Islet of Langerhans (tissue), 1 donor: ENCODE results near the gene MAN1A2.

Experiments used
- FAIRE-seq: peaks from one replicate; lab custom pipeline; 2011; peaks lifted over from hg19 to GRCh38; lab: Jason Lieb, UNC

The MAN1A2 gene

DNA sequence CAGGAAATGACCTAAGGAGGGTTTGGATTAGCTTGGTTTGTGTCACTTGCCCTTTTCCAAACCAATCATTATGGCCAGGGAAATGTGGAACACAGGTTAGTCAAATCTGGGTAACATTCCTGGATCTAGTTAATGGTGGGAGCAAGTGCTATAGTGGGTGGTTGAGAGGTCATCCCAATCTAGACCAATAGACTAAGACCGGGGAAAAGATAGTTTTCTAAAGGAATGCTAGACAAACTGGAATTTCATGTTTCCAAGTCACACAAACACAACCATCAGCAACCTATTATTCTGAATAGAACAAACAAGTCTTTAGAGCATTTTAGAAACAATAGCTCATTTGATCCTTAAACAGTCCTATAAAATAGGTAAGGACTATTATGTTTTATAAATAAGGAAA is 4.3 kb upstream of the MAN1A2 start:
- no peak for FAIRE-seq

DNA sequence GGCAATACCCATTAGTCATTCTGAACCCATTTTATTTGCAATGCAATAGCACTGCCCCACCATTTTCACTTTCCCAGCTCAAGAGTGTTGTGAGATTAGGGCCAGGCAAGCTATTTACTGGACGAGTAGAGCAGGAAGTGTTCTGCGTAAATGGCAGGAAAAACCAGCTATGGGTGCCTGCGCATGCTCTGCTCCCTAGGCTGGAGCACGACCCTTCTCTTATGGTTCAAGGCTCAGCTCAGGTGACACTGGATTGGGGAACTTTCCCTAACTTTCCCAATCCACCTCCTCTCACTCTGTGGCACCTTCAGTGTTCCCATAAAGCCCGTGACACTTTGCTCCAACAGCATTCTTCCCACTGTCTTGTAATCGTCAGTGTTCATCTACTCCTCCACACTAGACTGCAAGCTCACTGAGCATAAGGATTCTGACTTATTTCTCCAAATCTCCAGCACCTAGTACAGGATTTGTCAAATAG is 3.6 kb upstream of the MAN1A2 start:
- FAIRE-seq, result no peak

DNA sequence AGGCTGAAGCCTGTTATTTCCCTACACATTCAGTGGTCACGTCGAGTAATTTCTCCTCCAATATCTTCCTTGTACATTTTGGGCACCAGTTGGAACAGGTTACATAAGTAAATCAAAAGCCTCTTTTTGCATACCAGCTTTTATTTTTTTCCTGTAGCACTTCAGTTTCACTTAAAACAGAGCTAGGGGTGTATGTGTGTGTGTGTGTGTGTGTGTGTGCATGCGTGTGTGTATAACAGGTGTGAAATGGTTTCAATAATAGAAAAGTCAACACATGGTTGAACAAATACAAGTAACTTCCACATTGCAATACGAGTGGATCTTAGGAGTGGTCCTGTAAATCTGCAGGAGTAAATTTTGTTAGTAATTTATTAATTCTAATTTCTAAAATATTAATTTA is 3.0 kb upstream of the MAN1A2 start:
- FAIRE-seq, result no peak

DNA sequence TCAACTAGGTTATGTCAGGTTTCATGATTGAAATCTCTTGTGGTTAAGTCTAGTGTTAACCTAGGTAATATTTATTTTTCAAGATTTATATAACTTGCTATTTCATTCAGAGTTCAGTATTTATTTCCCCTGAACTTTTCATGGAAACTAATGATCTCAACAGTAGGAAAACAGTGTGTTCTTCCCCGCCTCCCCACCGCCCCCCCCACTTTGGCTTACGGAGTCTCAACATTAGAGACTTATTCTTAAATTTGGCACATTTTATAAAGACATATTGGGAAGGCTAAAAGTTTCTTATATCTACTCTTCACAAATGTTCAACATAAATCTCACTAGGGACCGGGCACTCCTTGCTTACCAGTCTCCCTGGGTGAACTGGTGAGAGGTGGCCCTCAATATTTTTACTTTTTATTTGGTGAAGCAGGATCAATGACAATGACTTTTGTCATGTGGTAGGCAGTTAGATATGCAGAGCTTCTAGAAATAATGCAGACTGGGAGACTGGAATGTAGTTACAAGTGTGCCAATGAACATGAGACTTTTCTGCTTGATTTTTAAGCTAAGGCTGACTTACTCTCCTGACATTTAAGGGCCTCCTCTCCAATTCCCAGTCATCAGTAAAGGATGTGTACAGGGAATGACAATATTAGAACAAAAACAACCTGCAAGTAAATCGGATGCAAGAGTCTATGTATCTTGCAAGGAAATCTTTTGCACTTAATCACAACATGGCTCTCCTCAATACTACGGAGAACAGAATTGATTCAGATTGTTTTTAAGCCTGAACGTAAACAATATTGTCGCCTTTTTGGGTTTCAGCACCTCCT is 1.7 kb upstream of the MAN1A2 start:
- no peak for FAIRE-seq

DNA sequence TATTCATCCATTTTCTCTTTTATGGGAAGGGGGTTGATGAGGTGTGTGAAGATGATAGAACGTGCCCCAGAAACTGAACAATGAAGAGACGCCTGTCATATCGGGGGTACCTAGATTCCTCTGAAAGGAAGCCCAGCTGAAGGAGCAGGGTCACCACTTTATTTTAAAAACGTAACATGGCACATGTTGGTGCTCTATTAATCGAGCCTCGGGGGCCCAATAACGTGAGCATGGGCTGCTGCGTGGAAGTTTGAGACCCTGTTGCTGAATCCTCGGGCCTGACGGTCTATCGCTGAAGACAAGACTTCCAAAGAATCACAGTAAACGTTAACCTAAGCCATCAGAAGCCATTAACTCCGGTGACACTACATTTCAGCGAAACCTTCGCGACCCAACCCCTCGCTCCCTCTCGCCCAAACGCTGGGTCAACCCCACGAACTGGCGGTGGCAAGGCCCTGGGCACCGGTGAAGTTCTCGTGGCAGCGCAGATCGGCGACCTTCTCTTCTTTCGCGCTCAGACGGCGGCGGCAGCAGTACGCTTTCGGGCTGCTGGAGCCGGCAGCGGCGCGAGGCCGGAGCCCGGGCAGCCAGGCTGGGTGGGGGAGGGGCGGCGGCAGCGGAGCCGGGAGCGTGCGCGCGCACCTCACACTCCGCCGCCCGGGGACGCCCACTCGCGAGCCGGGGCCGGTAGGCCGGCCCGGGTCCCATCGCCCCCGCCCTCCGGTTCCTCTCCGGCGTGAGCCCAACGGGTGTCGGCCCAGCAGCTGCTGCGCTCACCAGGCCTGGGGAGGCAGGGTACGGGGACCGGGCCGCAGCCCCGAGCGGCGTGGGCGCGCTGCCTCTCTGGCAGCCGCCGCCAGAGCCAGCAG is 838 bp upstream of the MAN1A2 start:
- FAIRE-seq, result no peak

DNA sequence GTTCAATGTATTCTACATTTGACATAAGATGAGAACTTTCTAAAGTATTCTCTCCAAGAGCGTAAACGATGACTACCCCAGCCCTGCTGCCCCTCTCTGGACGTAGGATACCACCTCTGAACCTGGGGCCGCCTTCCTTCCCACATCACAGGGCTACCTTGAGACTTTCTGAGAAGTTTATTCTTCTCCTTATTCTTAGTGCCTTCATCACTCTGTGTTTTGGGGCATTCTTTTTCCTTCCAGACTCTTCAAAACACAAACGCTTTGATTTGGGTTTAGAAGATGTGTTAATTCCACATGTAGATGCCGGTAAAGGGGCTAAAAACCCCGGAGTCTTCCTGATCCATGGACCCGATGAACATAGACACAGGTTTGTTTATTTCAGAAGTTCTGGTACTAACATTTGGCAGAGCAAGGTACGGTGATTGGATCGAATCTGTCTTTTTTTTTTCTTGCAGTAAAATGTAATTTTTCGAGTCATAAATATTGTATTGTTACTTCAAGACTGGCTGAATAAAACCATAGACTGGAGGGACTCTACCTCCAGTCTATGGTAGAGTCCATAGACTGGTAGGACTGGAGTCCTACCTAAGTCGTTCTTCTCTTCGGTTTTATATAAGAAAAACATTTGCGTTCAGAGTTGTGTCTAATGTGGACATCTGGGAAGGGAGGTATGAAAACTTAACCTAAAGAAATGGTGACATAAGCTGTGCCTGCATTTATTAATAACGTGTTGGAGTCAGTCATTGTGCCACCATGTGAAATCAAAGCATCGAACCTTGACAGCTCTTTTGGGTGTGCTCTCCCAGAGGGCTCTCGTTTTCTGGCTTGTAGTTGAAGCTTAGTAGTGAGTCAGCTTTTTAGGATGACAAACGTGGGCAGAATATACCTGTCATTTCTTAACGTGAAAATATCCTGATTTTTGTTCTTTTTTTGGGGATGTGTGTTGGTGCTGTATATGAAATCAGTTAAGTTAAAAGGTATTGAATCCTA is 1.2 kb downstream of the MAN1A2 start:
- no peak for FAIRE-seq

DNA sequence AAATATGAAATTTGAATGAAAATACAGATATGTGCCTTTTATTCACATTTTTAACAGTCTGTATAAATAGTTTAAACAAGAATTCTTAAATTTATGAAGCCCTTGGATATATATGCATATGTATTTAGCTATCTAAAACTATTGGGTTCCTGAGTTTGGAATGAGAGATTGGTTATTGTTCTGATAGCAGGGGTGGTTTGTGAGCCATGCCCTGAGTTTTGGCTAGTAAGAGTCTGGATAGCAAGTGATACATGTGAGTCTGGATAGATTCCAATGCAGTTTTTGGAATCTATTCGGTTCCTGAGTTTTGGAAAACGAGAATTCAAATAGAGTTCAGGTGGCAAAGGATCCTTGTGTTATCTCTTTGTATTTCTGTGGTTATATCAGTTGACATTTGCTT is 2.8 kb downstream of the MAN1A2 start:
- no peak for FAIRE-seq

DNA sequence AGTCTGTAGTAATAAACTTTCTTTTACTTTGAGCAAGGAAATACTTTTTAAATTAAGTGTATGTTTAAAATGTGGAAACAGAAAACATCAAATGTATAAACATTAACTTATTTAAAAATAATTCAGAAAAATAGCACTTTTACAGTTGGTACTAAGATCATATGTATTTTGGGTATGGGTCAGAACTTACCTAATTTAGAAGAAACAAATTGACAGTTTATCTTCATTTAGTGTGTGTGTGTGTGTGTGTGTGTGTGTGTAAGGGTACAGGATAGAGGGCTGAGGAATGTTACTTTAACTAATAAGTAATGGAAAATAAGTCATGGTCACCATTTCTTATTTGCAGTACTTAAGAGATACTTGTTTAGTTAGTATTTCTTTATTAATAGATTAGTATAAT is 3.3 kb downstream of the MAN1A2 start:
- no peak for FAIRE-seq

DNA sequence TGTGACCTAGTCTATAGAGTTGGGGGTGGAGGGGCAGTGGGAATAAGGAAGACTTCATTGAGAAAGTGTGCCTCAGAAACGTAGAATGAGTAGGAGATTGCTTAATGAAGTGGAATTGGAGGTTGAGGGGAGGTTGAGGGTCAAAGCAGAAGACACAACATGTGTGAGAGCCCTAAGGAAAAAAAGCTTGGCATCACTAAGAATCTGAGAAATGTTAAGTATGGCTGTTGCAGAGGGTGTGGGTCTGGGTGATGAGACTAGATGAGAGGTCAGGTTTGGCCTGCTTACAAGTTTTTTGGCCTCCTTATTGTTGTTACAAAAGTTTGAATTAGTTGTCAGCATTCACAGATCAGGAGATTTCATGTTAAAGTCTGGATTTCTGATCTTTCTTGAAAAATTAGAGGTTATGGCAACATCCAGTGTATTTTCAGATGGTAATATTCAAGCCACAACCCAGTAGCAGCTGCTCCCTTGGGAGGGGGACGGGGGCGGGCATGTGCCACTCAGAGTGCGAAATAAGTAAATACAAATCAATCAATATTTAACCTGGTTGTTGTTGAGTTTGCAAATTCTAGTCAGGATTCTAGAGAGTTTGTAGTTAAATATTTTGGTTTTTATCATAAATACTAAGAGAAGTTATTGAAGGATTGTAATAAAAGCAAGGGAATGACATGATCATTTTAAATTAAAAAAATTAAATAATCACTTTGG is 4.3 kb downstream of the MAN1A2 start:
- no peak for FAIRE-seq

DNA sequence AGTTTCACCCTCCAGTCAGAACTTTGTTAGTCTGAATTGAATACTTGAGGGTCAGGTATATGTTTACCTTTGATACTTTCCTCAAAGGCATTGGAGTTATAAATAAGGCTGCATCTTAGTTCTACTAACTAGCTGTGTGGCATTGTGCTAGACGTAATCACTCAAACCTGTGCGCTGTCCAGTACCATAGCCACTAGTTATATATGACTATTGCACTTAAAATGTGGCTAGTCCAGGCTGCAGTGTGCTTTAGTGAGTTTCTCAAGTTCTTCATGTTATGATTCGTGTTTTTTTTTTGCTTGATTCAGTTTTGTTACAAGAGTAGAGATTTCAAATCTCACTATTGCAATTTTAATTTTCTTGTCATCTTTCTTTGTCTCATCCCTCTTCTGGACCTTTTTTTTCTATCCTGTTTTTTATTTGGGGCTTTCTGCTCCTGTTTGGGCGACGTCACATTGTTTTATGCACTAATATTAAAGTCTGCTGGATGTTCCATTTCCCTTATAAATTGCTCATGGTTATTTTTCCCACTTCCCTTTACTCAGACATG is 5.7 kb downstream of the MAN1A2 start:
- FAIRE-seq, result no peak

DNA sequence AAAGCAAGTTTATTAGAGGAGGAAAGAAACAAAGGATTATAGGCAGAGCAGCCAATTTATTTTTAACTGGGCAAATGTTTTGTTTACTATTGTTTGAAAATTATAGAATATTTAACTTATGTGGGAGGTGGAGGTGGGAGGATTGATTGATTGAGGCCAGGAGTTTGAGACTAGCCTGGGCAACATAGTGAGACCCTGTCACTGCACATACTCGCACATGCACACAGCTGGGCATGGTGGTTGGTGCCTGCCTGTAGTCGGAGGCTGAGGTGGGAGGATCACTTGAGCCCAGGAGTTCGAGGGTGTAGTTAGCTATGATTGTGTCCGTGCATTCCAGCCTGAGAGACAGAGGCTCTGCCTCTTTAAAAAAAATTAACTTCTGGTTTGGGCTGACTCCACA is 6.7 kb downstream of the MAN1A2 start:
- no peak for FAIRE-seq

DNA sequence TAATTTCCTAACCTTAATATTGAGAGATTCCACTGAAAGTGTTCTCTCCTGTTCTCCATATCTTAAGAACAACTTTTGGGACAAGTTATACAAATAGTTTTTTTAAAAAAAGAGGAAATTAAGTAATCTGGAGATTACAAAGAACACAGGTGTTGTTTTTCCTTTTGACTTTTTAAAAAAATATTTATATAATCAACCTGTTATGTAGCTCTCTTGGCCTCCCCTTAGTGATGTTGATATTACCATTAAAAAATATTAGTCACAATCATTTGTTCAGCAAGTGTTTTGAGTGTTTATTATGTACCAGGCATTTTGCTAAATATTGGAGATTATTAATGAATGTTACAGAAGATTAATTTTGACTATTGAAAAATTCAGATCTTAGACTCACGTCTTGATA is 8.1 kb downstream of the MAN1A2 start:
- FAIRE-seq, result peak; percentile 49

DNA sequence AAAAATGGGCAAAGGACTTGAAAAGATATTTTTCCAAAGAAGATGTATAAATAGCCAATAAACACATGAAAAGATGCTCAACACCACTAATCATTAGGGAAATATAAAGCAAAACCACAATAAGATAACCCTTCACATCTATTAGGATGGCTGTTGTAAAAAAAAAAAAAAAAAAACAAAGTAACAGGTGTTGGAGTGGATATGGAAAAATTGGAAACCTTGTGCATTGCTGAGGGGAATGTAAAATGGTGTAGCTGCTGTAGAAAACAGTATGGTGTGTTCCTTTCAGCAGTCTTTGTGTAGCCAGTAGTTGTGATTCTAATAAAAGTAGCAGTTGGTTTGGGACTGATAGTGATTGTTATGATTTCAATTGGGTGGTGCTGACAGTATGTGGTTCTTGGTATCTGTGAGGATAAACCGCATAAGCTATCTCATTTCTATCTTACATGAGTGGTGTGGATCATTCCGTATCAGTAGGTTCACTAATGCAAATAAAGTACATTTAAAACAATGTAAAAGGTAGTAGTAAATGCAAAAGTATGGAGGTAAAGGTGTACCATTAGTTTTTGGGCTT is 19.9 kb downstream of the MAN1A2 start:
- FAIRE-seq, result no peak

DNA sequence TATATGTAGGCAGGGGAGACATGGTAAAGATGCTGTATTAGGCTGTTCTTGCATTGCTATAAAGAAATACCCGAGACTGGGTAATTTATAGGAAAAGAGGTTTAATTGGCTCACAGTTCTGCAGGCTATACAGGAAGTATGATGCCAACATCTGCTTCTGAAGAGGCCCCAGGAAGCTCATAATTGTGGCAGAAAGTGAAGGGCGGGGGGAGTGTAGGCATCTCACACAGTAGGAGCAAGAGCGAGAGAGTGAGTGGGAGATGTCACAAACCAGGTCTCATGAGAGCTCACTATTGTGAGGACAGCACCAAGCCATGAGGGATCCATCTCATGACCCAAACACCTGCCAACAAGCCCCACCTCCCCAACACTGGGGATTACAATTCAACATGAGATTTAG is 21.1 kb downstream of the MAN1A2 start:
- FAIRE-seq, result no peak

DNA sequence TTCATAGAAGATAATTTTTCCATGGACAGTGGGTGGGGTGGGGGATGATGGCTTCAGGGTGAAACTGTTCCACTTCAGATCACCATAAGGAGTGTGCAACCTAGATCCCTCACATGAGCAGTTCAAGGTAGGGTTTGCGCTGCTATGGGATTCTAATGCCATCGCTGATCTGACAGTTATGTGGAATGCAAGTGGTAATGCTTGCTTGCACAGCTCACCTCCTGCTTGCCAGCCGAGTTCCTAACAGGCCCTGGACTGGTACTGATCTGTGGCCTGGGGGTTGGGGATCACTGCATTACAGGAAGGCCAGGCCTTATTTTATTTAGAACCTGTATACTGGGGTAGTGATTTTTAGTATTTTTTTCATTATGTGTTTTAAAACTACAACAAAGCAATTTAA is 22.0 kb downstream of the MAN1A2 start:
- no peak for FAIRE-seq

DNA sequence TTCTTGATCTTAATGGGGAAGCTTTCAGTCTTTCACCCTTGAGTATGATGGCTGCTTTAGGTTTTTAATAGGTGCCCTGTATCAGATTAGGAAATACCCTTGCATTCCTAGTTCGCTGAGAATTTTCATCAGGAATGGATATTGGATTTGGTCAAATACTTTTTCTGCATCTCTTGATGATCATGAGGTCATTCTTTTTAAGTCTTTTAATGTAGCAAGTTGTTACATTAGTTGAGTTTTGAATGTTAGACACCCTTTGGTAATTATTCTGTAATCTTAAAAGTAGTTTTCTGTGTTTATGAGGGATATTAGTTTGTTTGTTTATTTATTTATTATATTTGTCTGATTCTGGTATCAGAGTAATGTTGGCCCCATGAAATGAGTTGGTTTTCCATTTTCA is 22.5 kb downstream of the MAN1A2 start:
- FAIRE-seq, result no peak

DNA sequence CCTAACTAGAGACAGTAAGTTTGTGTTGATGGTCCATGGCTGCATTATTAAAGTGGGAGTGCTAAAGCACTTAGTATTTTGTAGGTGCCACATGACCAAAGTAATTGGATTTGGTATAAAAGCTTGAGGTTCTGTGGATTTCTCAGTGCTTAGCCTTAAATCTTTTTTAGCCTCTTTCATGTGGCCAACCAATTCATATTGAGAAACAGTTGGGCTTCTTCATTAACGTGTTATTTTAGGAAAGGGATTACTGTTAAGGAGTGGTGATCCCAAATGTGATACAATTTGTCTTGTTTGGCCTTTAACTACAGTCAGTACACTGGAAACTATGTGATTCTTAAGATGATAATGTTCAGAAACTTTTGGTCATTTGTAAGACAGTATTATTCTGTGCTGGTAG is 25.5 kb downstream of the MAN1A2 start:
- FAIRE-seq, result no peak

DNA sequence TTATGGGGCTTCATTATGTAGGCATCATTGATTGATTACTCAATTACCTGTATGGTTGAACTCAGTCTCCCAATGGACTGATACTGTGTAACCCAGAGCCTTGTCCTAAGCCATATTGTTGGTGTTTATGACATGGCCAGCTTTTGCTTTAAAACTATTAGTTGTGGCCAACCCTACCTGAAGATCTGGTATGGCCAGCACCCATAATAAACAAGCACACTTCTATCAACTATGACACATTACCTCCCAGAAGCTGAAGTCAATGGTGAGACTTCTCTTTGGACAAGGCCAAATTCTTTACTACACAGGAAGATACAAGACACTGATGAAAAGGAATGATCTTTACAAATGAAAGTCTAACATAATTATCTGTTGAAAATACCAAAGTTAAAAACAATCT is 28.8 kb downstream of the MAN1A2 start:
- no peak for FAIRE-seq

DNA sequence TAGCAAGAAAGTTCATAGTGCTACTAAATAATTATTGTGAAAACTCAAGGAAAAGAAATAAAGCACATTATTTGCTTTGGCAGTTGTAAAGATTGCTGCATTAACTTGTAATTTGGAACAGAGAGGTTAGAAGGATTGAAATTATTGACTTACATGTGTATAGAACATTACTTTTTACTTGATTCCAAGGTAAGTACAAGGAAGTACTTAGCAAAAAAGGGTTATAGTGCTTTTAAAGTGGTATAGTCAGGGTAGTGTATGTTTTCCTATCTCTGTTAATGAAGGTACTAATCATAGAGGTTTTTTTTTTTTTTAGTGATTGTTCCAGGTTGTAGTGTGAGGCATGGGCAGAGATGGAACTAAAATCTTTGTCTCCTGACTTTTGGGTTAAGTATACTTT is 29.4 kb downstream of the MAN1A2 start:
- no peak for FAIRE-seq

DNA sequence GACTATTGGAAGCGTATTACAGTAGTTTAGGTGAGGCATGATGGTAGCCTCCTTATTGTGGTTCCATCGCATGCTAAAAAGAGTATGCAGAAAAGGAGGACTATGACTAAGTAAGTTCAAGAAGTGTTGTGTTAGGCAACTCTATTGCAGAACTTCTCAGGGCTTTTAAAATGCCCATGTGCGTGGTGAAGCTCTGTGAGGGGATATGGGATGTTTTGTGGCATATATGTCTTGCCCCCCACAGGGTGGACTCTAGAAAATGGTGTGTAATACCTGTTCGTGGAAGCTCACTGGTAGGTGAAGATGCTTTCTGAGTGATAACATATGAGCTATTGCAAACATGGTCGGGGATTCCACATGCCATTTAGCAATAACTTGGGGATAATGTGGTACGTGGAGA is 31.7 kb downstream of the MAN1A2 start:
- FAIRE-seq, result no peak

DNA sequence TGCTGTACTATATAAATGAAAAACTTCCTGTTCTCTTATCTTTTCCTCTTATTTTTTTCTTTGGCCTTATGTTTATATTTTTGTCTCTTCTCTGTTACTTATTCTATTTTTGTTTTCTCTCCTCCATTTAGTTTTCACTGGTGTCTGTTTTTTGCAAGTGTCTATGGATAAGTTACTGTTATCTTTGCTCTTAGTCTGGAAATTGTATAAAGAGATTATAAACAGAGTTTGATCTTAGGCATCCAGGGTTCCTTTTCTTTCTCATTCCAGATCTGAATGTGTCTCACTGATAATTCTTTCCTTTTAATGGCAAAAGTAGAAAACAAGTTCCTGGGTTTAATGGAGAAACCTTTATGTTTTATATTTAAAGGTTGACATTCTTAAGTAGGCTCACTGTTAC is 34.5 kb downstream of the MAN1A2 start:
- no peak for FAIRE-seq
